Loucy (cell line): Measurements from ENCODE around the gene SLC29A3.

ENCODE experiments used
- H2AFZ ChIP-seq: fragments of 200-600 bp; sonication (generic); 2 replicates; pipeline ENCODE4 v1.6.0; 2016; ENCODE audit warnings: antibody characterized with exemption, mild to moderate bottlenecking, low read length, moderate library complexity
- H3F3A ChIP-seq: fragments of 200-600 bp; 2 replicates; pipeline ENCODE4 v1.6.0; 2016; ENCODE audit warnings: antibody characterized with exemption, low read depth, mild to moderate bottlenecking
- H3K27me3 ChIP-seq: fragments of 200-600 bp; sonication (generic); 2 replicates; pipeline ENCODE4 v1.6.1; 2014; ENCODE audit warnings: low read length, mild to moderate bottlenecking; ENCODE audit not compliant: insufficient read depth, poor library complexity, severe bottlenecking
- H3K36me3 ChIP-seq: fragments of 200-600 bp; sonication (generic); 2 replicates; pipeline ENCODE4 v1.6.1; 2016; ENCODE audit warnings: low read length; ENCODE audit not compliant: insufficient read depth
- H3K4me1 ChIP-seq: fragments of 200-600 bp; sonication (generic); 2 replicates; pipeline ENCODE4 v1.5.1; 2014; ENCODE audit warnings: low read length, mild to moderate bottlenecking; ENCODE audit not compliant: insufficient read depth, poor library complexity, severe bottlenecking
- H3K4me2 ChIP-seq: fragments of 200-600 bp; sonication (generic); 2 replicates; pipeline ENCODE4 v1.6.0; 2014; ENCODE audit warnings: antibody characterized with exemption, low read length, low read depth, mild to moderate bottlenecking; ENCODE audit not compliant: poor library complexity, severe bottlenecking
- H3K4me3 ChIP-seq: fragments of 200-600 bp; sonication (generic); 2 replicates; pipeline ENCODE4 v1.5.1; 2014; ENCODE audit warnings: low read length, mild to moderate bottlenecking, mixed read lengths; ENCODE audit not compliant: poor library complexity, severe bottlenecking
- H3K79me2 ChIP-seq: fragments of 200-600 bp; sonication (generic); 2 replicates; pipeline ENCODE4 v1.6.1; 2014; ENCODE audit warnings: low read length; ENCODE audit not compliant: insufficient read depth
- H3K9ac ChIP-seq: fragments of 200-600 bp; sonication (generic); 2 replicates; pipeline ENCODE4 v1.6.0; 2014; ENCODE audit warnings: mild to moderate bottlenecking, low read depth, low read length, moderate library complexity; ENCODE audit not compliant: poor library complexity, severe bottlenecking
- H3K9me2 ChIP-seq: fragments of 200-600 bp; sonication (generic); replicated peaks from 2 replicates; pipeline ENCODE4 v1.6.1; 2016; ENCODE audit warnings: low read depth, low read length, mixed read lengths
- H3K9me3 ChIP-seq: fragments of 200-600 bp; sonication (generic); 2 replicates; pipeline ENCODE4 v1.6.1; 2014; ENCODE audit warnings: mild to moderate bottlenecking, antibody characterized with exemption, low read length, low read depth; ENCODE audit not compliant: insufficient read depth
- H4K20me1 ChIP-seq: fragments of 200-600 bp; sonication (generic); 2 replicates; pipeline ENCODE4 v1.6.0; 2014; ENCODE audit warnings: antibody characterized with exemption, low read length, mild to moderate bottlenecking; ENCODE audit not compliant: insufficient read depth, poor library complexity, severe bottlenecking
- CTCF ChIP-seq: fragments of 200-600 bp; sonication (generic); conservative IDR thresholded peaks from 2 replicates; pipeline ENCODE4 v1.5.1; 2014; ENCODE audit warnings: mild to moderate bottlenecking, antibody characterized with exemption, low read length
- EZH2phosphoT487 ChIP-seq: fragments of 200-600 bp; IDR thresholded peaks from 2 replicates; pipeline ENCODE4 v1.6.1; 2018; ENCODE audit warnings: antibody characterized with exemption, mild to moderate bottlenecking, moderate library complexity, borderline replicate concordance

Gene SLC29A3

DNA sequence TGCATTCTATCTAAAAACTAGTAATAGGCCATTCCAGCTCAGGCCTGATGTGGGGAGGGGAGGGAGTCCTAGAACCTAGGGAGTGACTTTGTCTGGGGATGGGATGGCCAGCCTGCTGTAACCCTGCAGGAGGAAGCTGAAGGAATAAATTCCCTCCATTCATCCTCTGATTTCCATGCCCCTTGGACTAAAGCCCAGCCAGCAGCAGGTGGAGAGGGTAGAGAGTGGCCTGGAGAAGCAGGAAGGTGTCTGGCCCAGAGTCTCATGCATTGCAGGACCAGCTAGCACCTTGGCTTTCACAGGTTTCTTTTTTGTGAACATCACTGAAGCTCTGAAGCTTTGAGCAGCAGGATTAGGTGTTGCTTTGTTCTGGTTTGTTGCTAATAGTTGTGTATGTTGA lies 44.9 kb downstream of the SLC29A3 start:
- no peak overlapping the region for H3K4me3 ChIP-seq
- no peaks in the 10 kb centered on the region for H3K27me3 ChIP-seq
- H3K9me3 ChIP-seq, result no peaks in the 10 kb centered on the region
- H3K9ac ChIP-seq, result no peak overlapping the region
- H3F3A ChIP-seq, result no peaks in the 10 kb centered on the region
- H3K36me3 ChIP-seq, result peaks cover 30% of the 10 kb centered on the region; the same call in 1 of the 2 replicates
- peaks cover 6% of the 10 kb centered on the region for H3K4me1 ChIP-seq
- H3K9me2 ChIP-seq, result no peaks in the 10 kb centered on the region
- H4K20me1 ChIP-seq, result no peaks in the 10 kb centered on the region
- no peak overlapping the region for H2AFZ ChIP-seq
- no peaks in the 10 kb centered on the region for H3K79me2 ChIP-seq
- no peak overlapping the region for H3K4me2 ChIP-seq
- TF ChIP-seq EZH2phosphoT487 (no peak), CTCF (no peak)

DNA sequence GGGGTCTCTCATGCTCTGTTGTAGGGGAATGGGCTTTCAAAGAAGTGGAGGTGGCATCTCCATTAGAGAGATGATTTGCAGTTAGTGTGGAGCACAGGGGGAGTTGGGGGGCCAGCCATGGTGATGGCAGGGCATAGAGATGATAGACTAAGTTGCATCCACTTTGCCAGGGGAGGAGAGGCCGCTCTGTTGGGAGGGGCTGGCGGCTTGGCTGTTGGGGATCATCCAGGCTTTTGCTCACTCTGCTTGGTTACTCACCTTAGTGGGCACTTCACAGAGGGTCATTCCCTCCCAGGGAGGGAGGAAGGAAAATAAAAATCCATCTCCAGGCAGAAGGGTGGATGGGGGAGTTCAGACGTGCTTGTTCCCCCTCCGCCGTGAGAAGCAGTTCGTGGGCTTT lies 46.3 kb downstream of the SLC29A3 start:
- Histone ChIP-seq H2AFZ (no peak overlapping the region), H3K4me3 (no peak overlapping the region), H3K4me2 (no peak overlapping the region)

DNA sequence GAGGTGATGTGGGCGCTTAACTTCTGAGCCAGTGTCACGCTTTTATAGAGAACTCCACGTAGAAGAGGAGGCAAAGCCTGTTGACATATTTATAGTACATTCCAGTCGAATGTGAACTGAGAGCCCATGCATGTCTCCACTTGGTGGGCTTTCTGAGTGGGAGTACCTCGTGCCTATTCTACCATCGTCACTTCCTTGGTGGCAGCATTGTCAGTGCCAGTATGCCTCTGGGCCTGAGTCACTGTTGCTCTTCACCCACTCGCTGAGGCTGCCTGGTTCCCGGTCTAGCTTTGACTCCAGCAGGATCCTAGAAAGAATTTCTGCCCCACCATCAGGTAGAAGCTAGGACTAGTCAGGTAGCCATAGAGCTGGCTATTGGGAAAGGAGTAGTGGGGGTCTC lies 47.6 kb downstream of the SLC29A3 start:
- H3K9ac ChIP-seq, result no peak overlapping the region
- no peak overlapping the region for H3K4me2 ChIP-seq
- TF ChIP-seq CTCF, result no peak
- no peak for TF ChIP-seq EZH2phosphoT487
- no peak overlapping the region for H2AFZ ChIP-seq
- peaks cover 20% of the 10 kb centered on the region; the same call in 1 of the 2 replicates for H3K36me3 ChIP-seq
- H3K27me3 ChIP-seq, result no peaks in the 10 kb centered on the region
- H3K4me3 ChIP-seq, result no peak overlapping the region
- H3K4me1 ChIP-seq, result peaks cover 6% of the 10 kb centered on the region
- H3K79me2 ChIP-seq, result no peaks in the 10 kb centered on the region
- no peaks in the 10 kb centered on the region for H4K20me1 ChIP-seq
- H3K9me3 ChIP-seq, result no peaks in the 10 kb centered on the region
- no peaks in the 10 kb centered on the region for H3F3A ChIP-seq
- H3K9me2 ChIP-seq, result no peaks in the 10 kb centered on the region

More for the DNA sequence above, 46.3 kb downstream of the SLC29A3 start:
- Histone ChIP-seq H3K36me3 (peaks cover 20% of the 10 kb centered on the region; the same call in 1 of the 2 replicates), H4K20me1 (no peaks in the 10 kb centered on the region), H3K9me2 (no peaks in the 10 kb centered on the region), H3K4me1 (peaks cover 6% of the 10 kb centered on the region), H3K79me2 (no peaks in the 10 kb centered on the region), H3K9me3 (no peaks in the 10 kb centered on the region), H3K9ac (no peak overlapping the region), H3K27me3 (no peaks in the 10 kb centered on the region), H3F3A (no peaks in the 10 kb centered on the region)
- no peak for TF ChIP-seq CTCF
